ENCODE measurements around the gene GYPC. TPM values are rescaled to one million over a fixed set of nuclear protein-coding genes. Genes with fewer than 3 reads are reported as not detected.

The GYPC gene
- total RNA-seq, 1 experiment from 2014 or later: 13.6 TPM

GRCh38 chr2:126657636-126658318 is 1.8 kb downstream of the GYPC start:
- Histone ChIP-seq H3K27ac (ENCODE audit: insufficient read length, low read depth, low read length) (no peak overlapping the region), H4K8ac (replicated peaks; ENCODE audit: insufficient read length, low read depth, low read length) (no peak overlapping the region), H3T11ph (ENCODE audit: low read length) (no peak overlapping the region), H3K18ac (ENCODE audit: insufficient read length, low read depth, low read length) (no peak overlapping the region), H3K4ac (ENCODE audit: low read depth, low read length) (no peak overlapping the region), H3K9ac (ENCODE audit: extremely low read depth, insufficient read length, low read length) (no peak overlapping the region), H2BK20ac (ENCODE audit: low read depth, low read length, poor library complexity, severe bottlenecking) (no peak overlapping the region), H2BK5ac (ENCODE audit: insufficient read length, low read length) (no peak overlapping the region), H4K5ac (ENCODE audit: insufficient read length, low read depth, low read length) (no peak overlapping the region), H3K27me3 (ENCODE audit: insufficient read depth, low read length) (no peaks in the 10 kb centered on the region), H3K4me1 (ENCODE audit: insufficient read depth, low read length) (peaks cover 8% of the 10 kb centered on the region), H3K23ac (ENCODE audit: insufficient read length, low read depth, low read length) (no peak overlapping the region), H3K79me1 (ENCODE audit: insufficient read depth, low read depth, low read length, poor library complexity, severe bottlenecking) (no peaks in the 10 kb centered on the region), H2BK15ac (ENCODE audit: low read depth, low read length) (no peak overlapping the region), H4K20me1 (ENCODE audit: control insufficient read depth, insufficient read depth, insufficient read length) (no peaks in the 10 kb centered on the region), H3K9me3 (ENCODE audit: control insufficient read depth, low read depth, low read length) (no peaks in the 10 kb centered on the region), H3K4me2 (ENCODE audit: insufficient read depth, insufficient read length, low read length) (peak overlapping the region; percentile 62), H2BK120ac (ENCODE audit: low read depth, low read length, poor library complexity, severe bottlenecking) (no peak overlapping the region), H4K91ac (ENCODE audit: insufficient read length, low read depth, low read length) (no peak overlapping the region), H3K79me2 (ENCODE audit: insufficient read depth, low read length) (0 out of 2 replicates have a peak, but pooled peaks cover 2% of the 10 kb centered on the region), H2AK5ac (ENCODE audit: insufficient read length, low read length) (no peak overlapping the region), H3K14ac (ENCODE audit: insufficient read depth, low read length) (no peak overlapping the region), H3K56ac (ENCODE audit: insufficient read length, low read depth, low read length) (no peak overlapping the region), H3K23me2 (ENCODE audit: insufficient read length, low read depth, low read length, poor library complexity, severe bottlenecking) (peaks cover 19% of the 10 kb centered on the region), H2AFZ (ENCODE audit: low read length) (no peak overlapping the region), H2BK12ac (ENCODE audit: insufficient read length, low read depth, low read length) (no peak overlapping the region)
- Mint-ChIP-seq H3K4me1 (peaks cover 38 to 42% of the 10 kb centered on the region in 2 experiments), H3K36me3 (ENCODE audit: insufficient read depth in 1 of 3, low read depth in 3 of 3) (no peaks in the 10 kb centered on the region; a peak in 1 of 7 replicates), H3K27ac (peak overlapping the region in 2 of 3 experiments; percentile 59 to 90; a peak in 2 of 7 replicates), H3K4me3 (peak overlapping the region; percentile 77 to 81; a peak in 4 of 5 replicates), H3K27me3 (ENCODE audit: low read depth) (peaks cover 20% of the 10 kb centered on the region), H3K9me3 (0 out of 5 replicates have a peak, but pooled peaks cover 0 to 3% of the 10 kb centered on the region in 2 experiments)
- DNase-seq: peak; percentile 83
- TF ChIP-seq CTCF (conservative IDR thresholded peaks at IDR 0.05): 0 out of 3 replicates have a peak, but pooled peaks have one; percentile 15
- no CpG with 5 or more reads among the region's 14 CpGs for WGBS (ENCODE audit: extremely low coverage, insufficient read length, low lambda C conversion rate)
